K562 (cell line): ENCODE data around the gene SYTL4.

Source experiments
- ATF3 ChIP-seq, 2 experiments: fragments of 450-650 bp in 1 of 2; sonication (generic) in 1 of 2; formaldehyde crosslinking in 1 of 2; IDR thresholded peaks in 1 of 2; conservative IDR thresholded peaks in 1 of 2; 2 replicates each; pipeline versions ENCODE4 v1.6.1 to v1.8.1; 2016 to 2023; ENCODE audit warnings: mild to moderate bottlenecking in 2 of 2, moderate library complexity in 2 of 2, inconsistent platforms in 1 of 2, missing genetic modification reagents in 1 of 2
- CTCF ChIP-seq, 3 experiments: IDR thresholded peaks in 2 of 3; conservative IDR thresholded peaks in 1 of 3; 2 replicates each; pipeline ENCODE4 v1.5.1; 2011 to 2012; ENCODE audit warnings: low read length in 3 of 3, mild to moderate bottlenecking in 3 of 3, control low read depth in 2 of 3, improper control_type of control experiment in 1 of 3, inconsistent platforms in 1 of 3, low read depth in 1 of 3, mixed read lengths in 1 of 3, moderate library complexity in 1 of 3; ENCODE audit not compliant: insufficient read depth in 2 of 3
- ESRRB ChIP-seq: fragments of 250-450 bp; sonication (Bioruptor Pico); IDR thresholded peaks from 2 replicates; pipeline ENCODE4 v1.5.0; 2020; ENCODE audit warnings: mild to moderate bottlenecking, moderate library complexity, borderline replicate concordance
- EWSR1 ChIP-seq: fragments of 450-650 bp; IDR thresholded peaks from 2 replicates; pipeline ENCODE4 v1.6.1; 2018; ENCODE audit warnings: borderline replicate concordance, mild to moderate bottlenecking, low read depth, moderate library complexity; ENCODE audit not compliant: partially characterized antibody
- PHB2 ChIP-seq: fragments of 450-650 bp; IDR thresholded peaks from 2 replicates; pipeline ENCODE4 v1.6.1; 2017; ENCODE audit warnings: low read depth
- POLR2AphosphoS5 ChIP-seq: IDR thresholded peaks from 2 replicates; pipeline ENCODE4 v1.6.1; 2011; ENCODE audit warnings: mild to moderate bottlenecking, low read depth, low read length, moderate library complexity; ENCODE audit not compliant: control insufficient read depth, insufficient read depth
- SMARCC2 ChIP-seq: fragments of 450-650 bp; IDR thresholded peaks from 2 replicates; pipeline ENCODE4 v1.6.1; 2017; ENCODE audit warnings: antibody characterized with exemption, moderate library complexity, mild to moderate bottlenecking, low read depth
- YBX1 ChIP-seq: fragments of 450-650 bp; IDR thresholded peaks from 2 replicates; pipeline ENCODE4 v1.7.1; 2016; ENCODE audit warnings: mild to moderate bottlenecking
- ZFX ChIP-seq: sonication (generic); formaldehyde crosslinking; IDR thresholded peaks from 2 replicates; pipeline ENCODE4 v1.8.0; 2022; ENCODE audit warnings: mild to moderate bottlenecking, missing genetic modification reagents, moderate library complexity

- TF ChIP-seq ESRRB (no peak), CTCF (IDR thresholded peaks at IDR 0.05 in 2 of 3, conservative IDR thresholded peaks at IDR 0.05 in 1 of 3; ENCODE audit: insufficient read depth in 2 of 3, low read depth in 1 of 3, low read length in 3 of 3) (no peak), ATF3 (IDR thresholded peaks at IDR 0.05) (no peak), ATF3 (CRISPR knock-in tag; conservative IDR thresholded peaks at IDR 0.05) (no peak), PHB2 (no peak), POLR2AphosphoS5 (no peak), YBX1 (no peak), EWSR1 (no peak), ZFX (CRISPR knock-in tag) (no peak), SMARCC2 (no peak)
Measured at GRCh38 chrX:100745806-100746537, 14.1 kb upstream of the SYTL4 start.
